K562 (cell line): ENCODE results near the gene NAGLU. TPM values are rescaled to one million over a fixed set of nuclear protein-coding genes. Genes with fewer than 3 reads are reported as not detected.

ENCODE experiments used
- CUX1 ChIP-seq: fragments of 200-800 bp; sonication (Bioruptor generic); IDR thresholded peaks from 2 replicates; pipeline ENCODE4 v1.6.1; 2016; ENCODE audit warnings: missing genetic modification characterization, missing compliant biosample characterization
- POLR2B ChIP-seq: fragments of 450-650 bp; IDR thresholded peaks from 2 replicates; pipeline ENCODE4 v1.6.1; 2018; ENCODE audit warnings: low read depth; ENCODE audit not compliant: partially characterized antibody
- ZBTB40 ChIP-seq, 2 experiments: fragments of 450-650 bp in 1 of 2; sonication (generic) in 1 of 2; formaldehyde crosslinking in 1 of 2; IDR thresholded peaks; 2 replicates each; pipeline versions ENCODE4 v1.7.1 to v1.9.0; 2016 to 2022; ENCODE audit warnings: inconsistent platforms in 1 of 2, mild to moderate bottlenecking in 1 of 2, missing genetic modification reagents in 1 of 2
- ZKSCAN1 ChIP-seq: fragments of 150-350 bp; IDR thresholded peaks from 2 replicates; pipeline ENCODE4 v1.6.1; 2016; ENCODE audit warnings: low read depth, low read length
- polyA plus RNA-seq, 8 experiments: library from polyadenylated mRNA; depleted of rRNA in 4 of 8; stranded (reverse) in 5 of 8; unstranded in 3 of 8; fragments of >200 nt; fragmentation: Nextera tagmentation in 2 of 8; fragmentation: Illumina TruSeq in 1 of 8; extraction: Ambion mirVana in 2 of 8; extraction: Trizol in 1 of 8; gene quantifications; 2 replicates each; pipeline versions ENCODE4 v1.2.1 to v1.2.3, GENCODE V29; 2011 to 2014; ENCODE audit warnings: inconsistent platforms in 1 of 8, missing spikeins in 1 of 8
- total RNA-seq, 7 experiments: library from RNA; depleted of rRNA in 6 of 7; stranded (reverse); fragments of >200 nt in 6 of 7; fragmentation: Illumina TruSeq in 2 of 7; extraction: Trizol in 2 of 7; gene quantifications; 2 replicates each; pipeline versions ENCODE4 v1.2.1 to v1.2.3, GENCODE V29; 2011 to 2021; ENCODE audit warnings: low replicate concordance in 1 of 7

The NAGLU gene
- total and polyA plus RNA-seq, 9 of the 15 experiments (the other 6 are each of a cell fraction or from before 2014, with no cell fraction given), result 0.04 to 21.5 (median 8.5) TPM

- no peak for TF ChIP-seq ZBTB40 (IDR thresholded peaks at IDR 0.05)
- no peak for TF ChIP-seq ZBTB40 (CRISPR knock-in tag; IDR thresholded peaks at IDR 0.05)
- no peak for TF ChIP-seq POLR2B
- TF ChIP-seq ZKSCAN1, result no peak
- TF ChIP-seq CUX1, result no peak
Measured at GRCh38 chr17:42502091-42502490, 34.0 kb upstream of the NAGLU start (continued).
